ENCODE results near the gene GAB2. TPM values are rescaled to one million over a fixed set of nuclear protein-coding genes. Genes with fewer than 3 reads are reported as not detected.

Gene GAB2
- total and polyA plus RNA-seq, 5 experiments from 2014 or later = 0.16 to 3.0 (median 1.0) TPM; not detected in 1

DNA sequence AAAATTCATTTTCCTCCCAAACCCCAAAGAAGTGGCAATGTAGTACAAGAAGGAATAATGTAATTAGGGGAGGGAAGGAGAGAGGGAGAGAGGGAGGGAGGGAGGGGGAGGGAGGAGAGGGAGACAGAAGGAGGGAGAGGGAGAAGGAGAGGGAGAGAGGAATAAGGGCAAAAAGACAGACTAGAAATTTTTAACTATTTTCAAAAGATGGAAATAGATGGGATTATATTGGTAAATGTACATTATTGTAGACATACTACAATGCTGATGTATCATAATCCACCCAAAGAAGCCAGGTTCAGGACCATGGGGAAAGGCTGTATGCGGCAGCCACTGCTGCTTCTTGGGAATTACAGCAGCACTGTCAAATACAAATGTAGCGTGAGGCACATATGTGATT, 74.3 kb downstream of the GAB2 start:
- ATAC-seq (no peak), DNase-seq (no peak)
- Mint-ChIP-seq H3K36me3 (peaks cover 0 to 3% (median 0%) of the 10 kb centered on the region in 3 donors), H3K9me3 (no peaks in the 10 kb centered on the region), H3K27ac (no peak overlapping the region), H3K4me1 (peaks cover 0 to 11% (median 0%) of the 10 kb centered on the region in 4 donors), H3K4me3 (no peak overlapping the region), H3K27me3 (peaks cover 2 to 31% (median 9%) of the 10 kb centered on the region in 5 donors)
- POLR2A ChIA-PET = no interaction called here

DNA sequence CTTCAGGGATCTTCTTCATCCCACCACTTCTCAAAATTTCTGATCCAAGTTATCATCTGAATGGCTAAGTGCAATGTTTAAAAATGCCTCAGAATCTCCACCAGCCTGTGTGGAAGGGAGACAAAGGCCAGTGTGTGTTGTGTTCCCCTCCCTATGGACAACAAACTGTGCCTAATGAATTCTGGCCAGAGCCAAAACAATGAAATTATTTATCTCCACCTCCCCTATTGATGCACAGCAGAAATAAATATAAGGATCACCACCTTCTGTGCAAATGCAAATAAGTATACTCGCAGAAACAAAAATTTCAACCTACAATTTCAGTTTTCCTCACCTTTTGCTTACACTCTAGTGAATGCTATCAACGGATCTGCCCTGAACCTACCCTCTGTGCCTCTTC, 75.8 kb downstream of the GAB2 start:
- no peak for DNase-seq
- no peak overlapping the region for H3K4me3 Mint-ChIP-seq
- H3K36me3 Mint-ChIP-seq = peaks cover 0 to 2% (median 0%) of the 10 kb centered on the region in 3 donors
- no peak overlapping the region for H3K27ac Mint-ChIP-seq
- H3K9me3 Mint-ChIP-seq = no peaks in the 10 kb centered on the region
- no peak for ATAC-seq
- peaks cover 0 to 16% (median 0%) of the 10 kb centered on the region in 4 donors for H3K4me1 Mint-ChIP-seq
- POLR2A ChIA-PET = no interaction called here
- H3K27me3 Mint-ChIP-seq = peaks cover 2 to 19% (median 9%) of the 10 kb centered on the region in 5 donors

DNA sequence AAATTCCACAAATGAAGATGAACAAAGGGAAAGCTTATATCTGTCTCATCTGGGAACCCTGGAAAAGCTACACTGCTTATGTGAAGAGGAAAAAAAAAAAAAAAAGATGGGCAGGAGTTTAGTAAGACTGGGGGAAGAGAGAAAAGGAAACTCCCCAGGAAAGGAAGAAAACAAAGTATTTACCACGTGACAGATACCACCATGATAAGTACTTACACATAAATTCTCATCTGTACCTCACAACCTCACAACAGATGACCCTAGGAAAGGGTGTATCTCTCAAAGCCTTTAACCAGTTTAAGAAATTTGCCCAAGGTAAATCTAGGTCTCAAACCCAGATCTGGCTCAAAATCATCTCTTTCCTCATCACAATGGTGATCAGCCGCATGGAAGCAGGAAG, 77.1 kb downstream of the GAB2 start:
- POLR2A ChIA-PET = interaction anchor here (0.5 kb wide), 1 partner anchor 69 kb away, joined by 3 read pairs; no protein-coding TSS in a partner anchor
- no peaks in the 10 kb centered on the region for H3K9me3 Mint-ChIP-seq
- no peaks in the 10 kb centered on the region for H3K36me3 Mint-ChIP-seq
- no peak overlapping the region for H3K4me3 Mint-ChIP-seq
- DNase-seq (no peak), ATAC-seq (no peak)
- H3K27me3 Mint-ChIP-seq = peaks cover 0 to 8% (median 6%) of the 10 kb centered on the region in 5 donors
- no peak overlapping the region for H3K27ac Mint-ChIP-seq
- H3K4me1 Mint-ChIP-seq = peaks cover 0 to 17% (median 0%) of the 10 kb centered on the region in 4 donors

DNA sequence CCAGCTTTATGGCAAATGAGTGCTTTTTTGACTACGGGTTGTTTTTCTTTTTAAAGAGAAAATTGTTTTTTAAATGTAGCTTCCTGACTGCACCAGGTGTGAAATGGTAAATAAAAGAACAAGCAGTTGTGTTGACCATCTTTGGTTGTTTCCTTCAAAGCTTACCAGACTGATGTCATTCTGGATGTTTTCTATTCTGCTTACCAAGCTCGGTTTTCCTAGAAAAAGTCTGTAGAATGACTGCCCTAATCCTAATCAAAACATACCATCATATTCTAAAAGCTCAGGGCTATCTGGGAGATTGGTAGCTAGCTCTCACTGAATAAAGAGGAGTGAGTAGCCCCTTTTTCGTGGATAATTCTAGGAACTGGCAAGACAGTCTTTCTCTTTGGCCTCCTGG, 77.7 kb downstream of the GAB2 start:
- H3K27ac Mint-ChIP-seq = no peak overlapping the region
- H3K36me3 Mint-ChIP-seq = no peaks in the 10 kb centered on the region
- DNase-seq (no peak), ATAC-seq (no peak)
- POLR2A ChIA-PET = interaction anchor here (0.5 kb wide), 1 partner anchor 69 kb away, joined by 3 read pairs; no protein-coding TSS in a partner anchor
- H3K4me1 Mint-ChIP-seq = peaks cover 0 to 17% (median 0%) of the 10 kb centered on the region in 4 donors
- H3K4me3 Mint-ChIP-seq = no peak overlapping the region
- H3K9me3 Mint-ChIP-seq = no peaks in the 10 kb centered on the region
- peaks cover 0 to 12% (median 2%) of the 10 kb centered on the region in 5 donors for H3K27me3 Mint-ChIP-seq

DNA sequence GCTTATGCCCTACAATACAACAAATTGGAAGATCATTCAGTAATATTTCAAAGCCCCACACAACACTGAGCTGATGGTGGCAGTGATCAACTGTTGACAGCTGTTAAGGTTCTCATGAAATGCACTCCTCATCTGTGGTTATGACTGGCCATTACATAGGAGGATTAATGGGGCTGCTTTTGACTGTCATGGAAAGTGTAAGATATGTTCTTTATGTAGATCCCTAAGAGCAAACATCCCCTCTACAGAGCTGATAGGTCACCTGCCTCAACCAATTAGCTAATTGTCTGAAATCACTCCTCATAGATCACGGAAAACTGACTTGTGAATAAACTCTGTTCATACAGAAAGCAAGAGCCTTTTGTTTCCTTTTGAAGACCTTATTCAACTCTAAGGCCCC, 78.1 kb downstream of the GAB2 start:
- H3K27me3 Mint-ChIP-seq = peaks cover 0 to 13% (median 2%) of the 10 kb centered on the region in 5 donors
- no peak for ATAC-seq

DNA sequence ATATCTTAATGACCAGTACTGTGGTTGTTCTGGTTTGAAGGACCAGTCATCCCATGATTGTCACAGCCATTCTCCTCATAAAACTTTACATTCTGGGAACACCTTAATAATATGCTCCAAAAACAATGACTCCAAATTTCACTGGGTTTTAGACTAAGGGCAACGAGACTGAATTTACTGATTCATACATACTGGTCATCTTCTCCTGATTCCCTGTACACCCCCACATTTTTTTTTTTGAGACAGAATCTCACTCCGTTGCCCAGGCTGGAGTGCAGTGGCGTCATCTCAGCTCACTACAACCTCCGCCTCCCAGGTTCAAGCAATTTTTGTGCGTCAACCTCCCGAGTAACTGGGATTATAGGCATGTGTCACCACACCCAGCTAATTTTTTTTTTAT, 78.9 kb downstream of the GAB2 start:
- POLR2A ChIA-PET = no interaction called here
- DNase-seq (no peak), ATAC-seq (no peak)
- no peak overlapping the region for H3K4me3 Mint-ChIP-seq
- H3K9me3 Mint-ChIP-seq = no peaks in the 10 kb centered on the region
- peaks cover 0 to 17% (median 0%) of the 10 kb centered on the region in 4 donors for H3K4me1 Mint-ChIP-seq
- H3K27me3 Mint-ChIP-seq = peaks cover 0 to 13% (median under 1%) of the 10 kb centered on the region in 5 donors
- H3K27ac Mint-ChIP-seq = no peak overlapping the region
- no peaks in the 10 kb centered on the region for H3K36me3 Mint-ChIP-seq

More for the DNA sequence above, 78.1 kb downstream of the GAB2 start:
- Mint-ChIP-seq H3K4me1 (peaks cover 0 to 17% (median 0%) of the 10 kb centered on the region in 4 donors), H3K9me3 (no peaks in the 10 kb centered on the region), H3K36me3 (no peaks in the 10 kb centered on the region), H3K4me3 (no peak overlapping the region), H3K27ac (no peak overlapping the region)
- DNase-seq = no peak
- POLR2A ChIA-PET = no interaction called here

DNA sequence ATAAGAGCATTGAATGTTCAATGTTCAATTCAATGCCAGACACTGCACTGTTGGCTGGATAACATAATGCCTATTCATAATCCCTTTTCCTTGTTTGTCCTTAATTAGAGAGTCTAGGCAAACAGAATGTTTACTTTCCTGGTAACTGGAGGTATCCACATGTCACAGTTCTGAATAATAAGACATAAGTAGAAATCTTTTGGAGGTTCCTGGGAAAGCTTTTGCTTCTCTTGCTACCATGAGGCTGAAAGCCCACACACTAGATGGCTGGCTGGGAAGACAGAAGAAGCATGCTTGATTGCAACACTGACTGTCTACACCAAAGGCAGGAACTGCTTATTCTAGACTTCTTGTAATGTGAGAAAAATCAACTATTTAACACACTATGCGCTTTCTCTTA, 79.5 kb downstream of the GAB2 start:
- Mint-ChIP-seq H3K27ac (no peak overlapping the region), H3K36me3 (no peaks in the 10 kb centered on the region), H3K4me3 (no peak overlapping the region), H3K4me1 (peaks cover 0 to 17% (median 0%) of the 10 kb centered on the region in 4 donors), H3K9me3 (no peaks in the 10 kb centered on the region), H3K27me3 (peaks cover 0 to 13% (median 1%) of the 10 kb centered on the region in 5 donors)
- DNase-seq (no peak), ATAC-seq (no peak)
- POLR2A ChIA-PET = no interaction called here

DNA sequence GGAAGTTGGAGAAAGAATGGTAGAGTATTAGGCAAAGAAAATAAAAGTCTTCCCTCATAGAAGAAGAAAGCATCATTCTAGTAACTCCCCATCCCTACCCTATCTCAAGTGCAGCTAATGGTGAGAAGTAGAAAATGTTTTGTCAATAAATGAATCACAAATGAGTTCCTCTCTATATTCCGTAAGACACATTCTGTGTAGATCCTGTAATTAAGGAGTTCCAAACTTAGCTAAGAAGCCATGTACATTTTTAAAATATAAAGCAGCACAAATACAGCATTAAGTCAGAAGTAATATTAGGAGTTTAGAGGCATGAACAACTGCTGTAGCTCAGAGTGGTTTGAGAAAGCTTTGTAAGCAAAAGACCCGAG, 80.1 kb downstream of the GAB2 start:
- Mint-ChIP-seq H3K4me1 (peaks cover 0 to 20% (median 0%) of the 10 kb centered on the region in 4 donors), H3K27me3 (peaks cover 0 to 13% (median 0%) of the 10 kb centered on the region in 5 donors), H3K27ac (no peak overlapping the region), H3K4me3 (no peak overlapping the region), H3K9me3 (no peaks in the 10 kb centered on the region), H3K36me3 (no peaks in the 10 kb centered on the region)
- POLR2A ChIA-PET = no interaction called here
- no peak for ATAC-seq
- no peak for DNase-seq

DNA sequence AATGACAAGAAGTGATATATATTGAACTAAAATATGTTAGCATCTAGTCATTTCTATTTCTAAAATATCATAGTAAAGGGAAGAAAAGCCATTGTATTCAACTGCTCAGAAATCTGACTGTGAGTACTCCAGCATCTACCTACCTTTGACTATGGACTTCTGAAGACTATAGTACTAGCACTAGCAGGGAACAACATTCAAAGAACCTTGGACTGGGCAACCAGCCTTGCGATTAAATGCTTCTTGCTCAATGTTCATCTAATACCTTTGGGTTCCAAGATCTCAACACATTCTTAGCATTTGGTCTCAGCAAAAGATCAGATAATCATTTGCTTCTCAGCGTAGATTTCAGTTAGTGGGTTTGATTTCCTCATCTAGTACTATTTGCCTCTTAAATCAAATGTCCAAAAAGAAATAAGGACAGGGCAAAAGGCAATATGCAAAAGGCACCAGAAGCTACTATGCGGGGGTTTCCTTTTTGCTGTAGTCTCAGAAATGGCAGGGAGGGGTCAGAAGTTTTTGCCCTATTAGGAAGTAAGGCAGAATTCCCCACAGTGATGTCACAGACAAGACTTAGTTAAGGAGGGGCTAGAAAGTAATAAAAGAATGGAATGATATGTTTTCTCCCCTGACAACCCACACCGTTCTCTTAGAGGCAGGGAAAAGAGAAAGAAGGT, 80.6 kb downstream of the GAB2 start:
- Mint-ChIP-seq H3K4me3 (no peak overlapping the region), H3K4me1 (peaks cover 0 to 25% (median 2%) of the 10 kb centered on the region in 4 donors), H3K27me3 (peaks cover 0 to 10% (median 0%) of the 10 kb centered on the region in 5 donors), H3K36me3 (no peaks in the 10 kb centered on the region), H3K9me3 (no peaks in the 10 kb centered on the region), H3K27ac (no peak overlapping the region)
- DNase-seq = no peak
- POLR2A ChIA-PET = no interaction called here
- ATAC-seq = no peak

DNA sequence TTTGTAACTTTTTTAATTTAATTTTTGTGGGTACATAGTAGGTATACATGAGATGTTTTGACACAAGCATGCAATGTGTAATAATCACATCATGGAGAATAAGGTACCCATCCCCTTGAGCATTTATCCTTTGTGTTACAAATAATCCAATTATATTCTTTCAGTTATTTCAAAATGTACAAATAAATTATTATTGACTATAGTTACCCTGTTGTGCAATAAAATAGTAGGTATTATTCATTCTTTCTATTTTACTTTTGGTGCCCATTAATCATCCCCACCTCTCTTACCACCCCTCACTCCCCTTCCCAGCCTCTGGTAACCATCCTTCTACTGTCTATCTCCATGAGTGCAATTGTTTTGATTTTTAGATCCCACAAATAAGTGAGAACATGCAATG, 83.5 kb downstream of the GAB2 start:
- DNase-seq (no peak), ATAC-seq (no peak)
- H3K4me3 Mint-ChIP-seq = no peak overlapping the region
- POLR2A ChIA-PET = no interaction called here
- peaks cover 0 to 18% (median 2%) of the 10 kb centered on the region in 4 donors for H3K4me1 Mint-ChIP-seq
- H3K36me3 Mint-ChIP-seq = no peaks in the 10 kb centered on the region
- H3K27ac Mint-ChIP-seq = no peak overlapping the region
- H3K27me3 Mint-ChIP-seq = peaks cover 0 to 7% (median 0%) of the 10 kb centered on the region in 5 donors
- no peaks in the 10 kb centered on the region for H3K9me3 Mint-ChIP-seq

DNA sequence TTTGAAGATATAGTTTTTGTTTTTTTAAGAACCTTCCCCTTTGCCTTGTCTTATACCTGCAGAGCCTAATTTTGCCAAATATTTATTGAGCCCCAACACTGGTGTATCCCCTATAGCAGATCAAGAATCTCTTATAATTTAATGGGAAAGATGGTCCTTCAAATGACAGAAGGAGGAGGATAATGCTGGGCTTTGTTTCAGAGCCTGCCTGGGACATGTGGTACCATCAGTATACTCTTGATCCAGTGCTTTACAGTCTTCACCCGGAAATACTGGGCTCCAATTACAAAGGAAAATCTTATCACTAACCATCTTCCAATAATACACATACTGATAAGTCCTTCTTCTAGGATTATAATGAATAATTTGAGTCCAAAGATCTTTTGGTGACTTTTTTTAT, 84.7 kb downstream of the GAB2 start:
- H3K27ac Mint-ChIP-seq = no peak overlapping the region
- no peaks in the 10 kb centered on the region for H3K9me3 Mint-ChIP-seq
- peaks cover 0 to 7% (median 0%) of the 10 kb centered on the region in 5 donors for H3K27me3 Mint-ChIP-seq
- H3K36me3 Mint-ChIP-seq = no peaks in the 10 kb centered on the region
- H3K4me3 Mint-ChIP-seq = no peak overlapping the region
- POLR2A ChIA-PET = no interaction called here
- ATAC-seq (no peak), DNase-seq (no peak)
- peaks cover 0 to 18% (median 2%) of the 10 kb centered on the region in 4 donors for H3K4me1 Mint-ChIP-seq

DNA sequence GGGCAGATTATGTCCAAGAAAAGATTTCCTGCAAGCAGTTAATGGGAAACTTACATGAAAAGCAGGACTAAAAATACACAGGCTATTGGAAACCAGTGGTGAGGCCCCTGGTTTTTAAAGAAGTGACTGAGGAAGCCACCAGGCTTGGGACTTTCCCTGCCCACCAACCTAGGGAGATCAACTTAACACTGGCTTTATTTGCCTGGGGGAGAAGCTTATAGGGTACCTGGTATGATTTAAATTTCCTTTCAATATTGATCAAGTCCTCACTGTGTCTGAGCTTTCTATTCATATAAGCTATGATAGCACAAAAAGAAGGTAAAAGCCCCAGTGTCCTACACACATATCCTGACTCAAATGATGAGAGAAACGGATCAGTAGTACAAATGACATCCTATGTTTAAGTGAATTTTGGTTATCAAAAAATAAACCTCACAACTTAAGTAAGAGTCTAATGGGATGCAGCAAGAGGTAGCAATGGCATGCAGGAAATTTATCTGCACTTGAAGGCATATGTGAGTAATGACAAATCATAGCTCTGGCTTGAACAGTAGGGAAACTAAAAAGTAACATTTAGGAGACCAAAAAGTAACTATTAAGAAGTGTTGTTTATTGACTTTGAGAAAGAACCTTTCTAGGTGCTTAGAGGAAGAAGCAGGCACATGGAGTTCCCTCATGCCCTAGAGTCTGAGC, 85.3 kb downstream of the GAB2 start:
- H3K27ac Mint-ChIP-seq = peak overlapping the region in 1 of 10 donors; percentile 27
- DNase-seq (no peak), ATAC-seq (no peak)
- peaks cover 0 to 7% (median 0%) of the 10 kb centered on the region in 5 donors for H3K27me3 Mint-ChIP-seq
- H3K4me3 Mint-ChIP-seq = no peak overlapping the region
- POLR2A ChIA-PET = no interaction called here
- no peaks in the 10 kb centered on the region for H3K9me3 Mint-ChIP-seq
- H3K4me1 Mint-ChIP-seq = peaks cover 0 to 13% (median 2%) of the 10 kb centered on the region in 4 donors
- no peaks in the 10 kb centered on the region for H3K36me3 Mint-ChIP-seq

DNA sequence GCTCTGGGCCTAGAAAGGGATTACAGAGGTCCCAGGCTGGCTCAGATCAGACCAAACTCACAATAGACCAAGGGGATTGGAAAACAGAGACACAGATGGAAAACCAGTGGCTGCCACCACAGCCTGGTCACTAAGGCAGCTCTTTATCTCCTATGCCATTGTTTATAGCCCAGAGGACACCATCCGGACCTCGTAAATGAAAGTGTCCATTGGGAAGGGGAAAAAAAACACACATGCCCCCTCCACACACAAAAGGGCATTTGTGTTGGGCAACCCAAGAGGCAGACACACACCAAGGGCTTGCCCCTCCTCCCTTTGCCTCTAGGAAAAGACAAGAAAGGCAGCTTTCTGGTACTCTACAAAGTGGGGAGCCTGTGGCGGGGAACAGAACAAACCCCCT, 85.9 kb downstream of the GAB2 start:
- POLR2A ChIA-PET = no interaction called here
- Mint-ChIP-seq H3K27ac (no peak overlapping the region), H3K9me3 (no peaks in the 10 kb centered on the region), H3K4me3 (no peak overlapping the region), H3K36me3 (no peaks in the 10 kb centered on the region), H3K4me1 (peaks cover 0 to 8% (median 2%) of the 10 kb centered on the region in 4 donors), H3K27me3 (peaks cover 0 to 7% (median 0%) of the 10 kb centered on the region in 5 donors)
- ATAC-seq (no peak), DNase-seq (no peak)
